ENCODE data around the gene TMEM169.

DNA sequence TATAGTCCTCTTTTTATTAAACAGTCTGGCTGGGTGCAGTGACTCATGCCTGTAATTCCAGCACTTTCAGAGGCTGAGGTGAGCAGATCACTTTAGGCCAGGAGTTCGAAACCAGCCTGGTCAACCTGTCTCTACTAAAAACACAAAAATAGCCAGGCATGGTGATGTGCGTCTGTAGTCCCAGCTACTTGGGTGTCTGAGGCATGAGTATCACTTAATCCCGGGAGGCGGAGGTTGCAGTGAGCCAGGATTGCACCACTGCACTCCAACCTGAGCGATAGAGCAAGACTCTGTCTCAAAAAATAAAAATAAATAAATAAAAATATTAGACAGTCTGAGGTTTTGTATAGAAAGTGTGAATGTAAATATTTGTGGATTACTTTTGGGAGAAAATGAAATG lies 45.2 kb downstream of the TMEM169 start:
- TF ChIP-seq, protein P1, sequence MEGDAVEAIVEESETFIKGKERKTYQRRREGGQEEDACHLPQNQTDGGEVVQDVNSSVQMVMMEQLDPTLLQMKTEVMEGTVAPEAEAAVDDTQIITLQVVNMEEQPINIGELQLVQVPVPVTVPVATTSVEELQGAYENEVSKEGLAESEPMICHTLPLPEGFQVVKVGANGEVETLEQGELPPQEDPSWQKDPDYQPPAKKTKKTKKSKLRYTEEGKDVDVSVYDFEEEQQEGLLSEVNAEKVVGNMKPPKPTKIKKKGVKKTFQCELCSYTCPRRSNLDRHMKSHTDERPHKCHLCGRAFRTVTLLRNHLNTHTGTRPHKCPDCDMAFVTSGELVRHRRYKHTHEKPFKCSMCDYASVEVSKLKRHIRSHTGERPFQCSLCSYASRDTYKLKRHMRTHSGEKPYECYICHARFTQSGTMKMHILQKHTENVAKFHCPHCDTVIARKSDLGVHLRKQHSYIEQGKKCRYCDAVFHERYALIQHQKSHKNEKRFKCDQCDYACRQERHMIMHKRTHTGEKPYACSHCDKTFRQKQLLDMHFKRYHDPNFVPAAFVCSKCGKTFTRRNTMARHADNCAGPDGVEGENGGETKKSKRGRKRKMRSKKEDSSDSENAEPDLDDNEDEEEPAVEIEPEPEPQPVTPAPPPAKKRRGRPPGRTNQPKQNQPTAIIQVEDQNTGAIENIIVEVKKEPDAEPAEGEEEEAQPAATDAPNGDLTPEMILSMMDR (IDR thresholded peaks at IDR 0.05; ENCODE audit: low read depth, low read length, poor library complexity, severe bottlenecking) = no peak
- no peak for TF ChIP-seq EZH2phosphoT487 (IDR thresholded peaks at IDR 0.05; ENCODE audit: borderline replicate concordance, low read length)
